GM10847 (cell line): Measurements from ENCODE around the gene LMX1B.

Experiments used
- POLR2A ChIP-seq: IDR thresholded peaks from 2 replicates; pipeline ENCODE4 v1.6.1; 2011; ENCODE audit not compliant: insufficient read length; ENCODE audit errors: extremely low read depth

LMX1B gene

DNA sequence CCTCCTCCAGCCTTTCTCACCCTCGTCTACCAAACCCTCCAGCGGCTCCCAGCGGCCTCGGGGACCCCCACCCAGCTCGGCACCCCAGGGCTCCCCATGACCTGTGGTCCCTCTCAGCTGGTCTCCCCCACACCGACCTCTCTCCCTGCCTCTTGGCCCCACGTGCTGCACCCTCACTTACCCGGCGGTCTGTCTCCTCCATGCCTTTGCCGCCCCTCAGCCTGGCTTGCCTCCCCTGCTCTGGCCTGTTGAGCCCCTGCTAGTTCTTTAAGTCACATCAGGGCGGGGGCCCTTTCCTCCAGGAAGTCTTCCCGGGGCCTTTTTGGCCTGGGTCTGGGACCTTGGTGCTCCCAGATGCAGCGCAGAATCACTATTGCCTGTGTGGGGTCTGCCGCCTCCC is 81.5 kb downstream of the LMX1B start:
- TF ChIP-seq POLR2A = no peak

DNA sequence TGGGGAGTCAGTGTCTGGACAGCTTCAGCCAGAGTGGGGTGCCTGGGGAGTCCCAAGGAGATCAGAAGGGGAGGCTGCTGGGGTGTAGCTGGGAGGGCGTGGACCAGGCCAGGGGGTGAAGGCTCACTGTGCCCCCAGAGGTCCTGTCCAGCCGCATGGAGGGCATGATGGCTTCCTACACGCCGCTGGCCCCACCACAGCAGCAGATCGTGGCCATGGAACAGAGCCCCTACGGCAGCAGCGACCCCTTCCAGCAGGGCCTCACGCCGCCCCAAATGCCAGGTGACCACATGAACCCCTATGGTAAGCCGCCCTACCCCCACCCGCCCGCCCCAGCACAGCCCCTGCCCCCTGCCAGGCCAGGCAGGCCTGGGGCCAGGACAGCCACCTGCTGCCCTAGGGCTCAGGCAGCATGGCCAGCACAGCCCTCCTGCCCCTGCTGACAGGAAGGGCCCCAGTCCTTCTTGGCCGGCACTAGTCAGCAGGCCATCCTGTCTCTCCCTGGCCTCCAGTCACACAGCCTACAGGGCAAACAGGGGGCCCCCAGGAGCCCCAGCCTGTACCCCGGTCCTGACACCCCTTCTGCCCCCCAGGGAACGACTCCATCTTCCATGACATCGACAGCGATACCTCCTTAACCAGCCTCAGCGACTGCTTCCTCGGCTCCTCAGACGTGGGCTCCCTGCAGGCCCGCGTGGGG is 82.1 kb downstream of the LMX1B start:
- TF ChIP-seq POLR2A = no peak

DNA sequence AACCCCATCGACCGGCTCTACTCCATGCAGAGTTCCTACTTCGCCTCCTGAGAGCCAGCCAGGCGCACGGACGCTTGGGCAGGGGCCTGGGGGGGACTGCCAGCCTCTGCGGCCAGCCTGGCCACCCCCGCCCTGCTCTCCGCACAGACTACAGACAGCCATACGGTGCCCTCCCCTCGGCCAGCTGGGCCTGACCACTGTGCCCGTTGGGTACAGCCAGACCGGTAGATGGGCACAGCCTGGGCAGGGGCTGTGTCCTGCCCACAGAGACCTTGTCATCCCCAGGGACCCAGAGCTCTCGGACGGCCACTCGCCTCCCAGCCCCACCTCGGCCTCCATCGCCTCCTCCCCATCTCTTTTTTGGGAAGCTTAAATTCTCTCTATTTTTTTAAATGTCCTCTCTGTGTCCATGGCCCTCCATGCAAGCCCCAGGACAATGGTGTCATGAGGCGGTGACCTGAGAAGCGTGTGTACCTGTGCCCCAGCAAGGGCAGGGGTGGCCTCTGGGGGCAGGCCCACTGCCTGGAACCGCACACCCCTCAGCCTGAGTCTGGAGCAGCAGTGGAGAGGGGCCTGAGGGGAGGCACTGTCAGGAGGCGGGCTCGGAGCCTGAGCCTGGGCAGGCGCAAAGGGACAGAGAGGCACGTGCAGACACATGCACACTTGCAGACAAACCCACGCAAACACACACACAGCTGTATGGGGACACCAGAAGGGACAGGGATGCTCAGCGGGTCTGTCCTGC is 82.8 kb downstream of the LMX1B start:
- TF ChIP-seq POLR2A = no peak

DNA sequence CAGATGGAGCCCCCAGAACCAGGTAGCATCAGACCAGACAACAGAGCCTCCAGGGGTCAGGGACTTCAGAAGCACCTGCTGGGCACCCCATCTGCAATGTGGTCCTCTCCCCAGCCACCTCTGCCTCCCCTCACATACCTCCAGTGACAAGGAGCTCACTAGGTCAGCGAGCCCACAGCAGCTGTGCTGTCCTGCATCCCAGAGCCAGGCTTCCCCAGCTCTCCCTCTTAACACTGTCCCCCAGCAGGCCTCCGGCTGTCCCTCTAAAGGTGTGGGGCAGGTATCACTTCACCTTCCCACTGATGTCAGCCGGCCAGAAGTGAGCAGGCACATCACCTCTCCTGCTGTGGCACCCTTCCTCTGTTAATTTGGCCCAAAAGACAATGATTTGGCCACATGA is 83.6 kb downstream of the LMX1B start:
- TF ChIP-seq POLR2A = no peak

DNA sequence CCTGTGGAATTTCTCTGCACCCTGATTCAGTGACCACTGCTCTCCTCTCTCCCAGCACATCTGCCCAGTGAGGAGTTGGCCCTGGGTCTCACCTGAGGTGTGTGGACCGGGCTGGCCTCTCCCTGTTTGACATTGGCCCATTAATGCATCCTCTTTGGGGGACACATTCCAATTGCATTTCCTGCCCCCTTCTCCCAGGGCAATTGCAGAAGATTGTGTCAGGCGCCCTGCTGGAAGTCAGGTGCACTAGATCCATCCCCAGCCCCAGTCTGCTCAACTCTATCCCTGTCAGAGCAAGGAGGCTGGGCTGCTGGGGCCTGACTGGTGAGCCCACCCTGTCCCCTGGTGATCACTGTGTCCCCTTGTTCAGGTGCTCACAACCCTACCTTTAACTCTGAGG is 84.5 kb downstream of the LMX1B start:
- TF ChIP-seq POLR2A = no peak

- TF ChIP-seq POLR2A = no peak
Measured at GRCh38 chr9:126698756-126699155, 85.0 kb downstream of the LMX1B start.

- no peak for TF ChIP-seq POLR2A
Measured at GRCh38 chr9:126699401-126699881, 85.7 kb downstream of the LMX1B start.

DNA sequence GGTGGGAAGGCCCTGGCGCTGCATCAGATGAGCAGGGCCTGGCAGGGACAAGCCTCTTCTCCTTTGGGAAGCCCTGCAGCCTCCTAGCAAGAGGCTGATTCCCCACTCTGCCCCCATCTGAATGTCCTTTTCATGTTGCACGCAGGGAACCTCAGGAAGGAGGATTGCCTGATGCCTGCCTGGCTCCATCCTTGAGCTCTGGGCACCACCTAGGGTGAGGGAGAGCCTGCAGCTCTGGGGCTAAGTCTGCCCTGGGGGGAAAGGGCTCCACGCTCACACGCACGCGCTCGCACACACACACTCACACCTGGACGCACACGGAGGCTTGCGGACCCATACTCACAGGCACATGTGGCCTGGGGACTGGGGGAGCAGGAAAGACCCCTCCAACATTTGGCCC is 86.6 kb downstream of the LMX1B start:
- TF ChIP-seq POLR2A = no peak

DNA sequence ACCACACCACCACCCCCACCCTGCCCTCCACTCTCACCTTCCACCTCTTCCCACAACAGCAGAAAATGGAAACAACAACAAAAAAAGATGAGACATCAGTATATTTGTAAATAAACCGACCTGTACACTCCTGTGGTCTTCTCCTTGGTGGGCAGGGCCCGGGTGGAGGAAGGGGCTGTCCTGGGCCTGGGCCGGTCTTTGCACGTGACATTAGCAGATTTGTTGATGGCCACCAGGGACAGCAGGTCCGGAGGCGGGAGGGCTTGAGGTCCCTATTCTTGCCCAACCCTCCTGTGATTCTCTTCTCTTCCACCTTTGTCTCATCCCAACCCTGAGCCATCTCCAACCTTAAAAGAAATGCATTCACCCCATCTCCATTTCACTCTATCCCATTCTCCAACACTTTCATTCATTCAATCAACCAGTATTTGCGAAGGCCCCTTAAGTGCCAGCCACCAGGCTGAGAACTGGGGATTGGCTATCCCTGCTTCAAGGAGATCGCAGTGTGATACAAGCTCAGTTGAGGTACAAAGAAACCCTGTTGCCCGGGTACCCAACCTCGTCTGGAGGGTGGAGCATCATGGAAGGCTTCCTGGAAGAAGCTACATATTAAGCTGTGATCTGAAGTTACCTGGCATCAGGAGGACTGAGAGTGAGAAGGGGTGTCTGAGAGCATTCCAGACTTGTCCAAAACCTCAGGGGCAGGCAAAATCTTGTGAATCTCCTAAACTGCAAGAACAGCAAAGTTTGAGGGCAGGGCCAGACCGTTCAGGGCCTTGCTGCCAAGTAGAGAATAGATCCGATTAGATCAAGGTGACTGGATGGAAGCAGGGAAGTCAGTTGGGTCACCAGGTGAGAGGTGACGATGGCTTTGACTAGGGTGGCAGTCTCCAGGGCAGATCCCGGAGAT is 87.4 kb downstream of the LMX1B start:
- TF ChIP-seq POLR2A = no peak

GRCh38 chr9:126701813-126702140 is 88.0 kb downstream of the LMX1B start:
- TF ChIP-seq POLR2A = no peak

DNA sequence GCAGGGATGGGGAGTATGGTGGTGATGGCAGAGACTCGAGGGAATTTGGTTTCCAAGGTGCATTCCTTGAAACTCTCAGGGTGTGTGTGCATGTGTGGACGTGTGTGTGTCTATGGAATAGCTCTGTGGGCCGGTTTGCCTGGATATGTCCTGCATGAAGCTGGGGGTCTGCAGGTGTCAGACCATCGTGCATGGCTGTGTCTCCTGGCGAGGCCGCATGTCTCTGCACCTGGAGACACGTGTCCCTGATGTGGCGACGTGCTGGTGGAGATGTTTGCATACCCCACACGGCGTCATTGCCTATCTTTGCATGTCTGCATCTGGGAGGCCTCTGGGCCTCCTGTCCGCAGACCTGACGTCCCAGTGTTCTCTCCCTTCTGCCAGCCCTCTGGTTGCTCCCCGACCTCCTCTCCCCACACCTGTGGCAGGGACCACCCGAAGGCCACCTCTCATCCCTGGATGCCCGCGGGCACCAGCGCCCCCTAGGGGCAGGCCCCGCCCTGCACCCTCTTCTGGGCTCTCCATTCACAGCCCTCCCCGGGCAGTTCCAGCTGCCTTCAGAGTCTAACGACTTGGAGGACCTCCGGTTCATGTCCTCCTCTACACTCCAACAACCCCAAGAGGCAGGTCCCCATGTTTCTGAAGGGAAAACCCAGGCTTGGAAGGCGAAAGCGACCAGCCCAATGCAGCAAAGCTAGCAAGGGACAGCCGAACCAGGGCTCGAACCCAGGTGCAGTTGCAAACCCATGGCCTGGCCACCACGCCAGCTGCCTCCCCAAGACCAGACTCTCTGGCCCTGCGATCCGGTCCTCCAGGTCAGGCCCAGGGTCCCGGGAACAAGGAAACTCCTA is 88.6 kb downstream of the LMX1B start:
- TF ChIP-seq POLR2A = no peak

DNA sequence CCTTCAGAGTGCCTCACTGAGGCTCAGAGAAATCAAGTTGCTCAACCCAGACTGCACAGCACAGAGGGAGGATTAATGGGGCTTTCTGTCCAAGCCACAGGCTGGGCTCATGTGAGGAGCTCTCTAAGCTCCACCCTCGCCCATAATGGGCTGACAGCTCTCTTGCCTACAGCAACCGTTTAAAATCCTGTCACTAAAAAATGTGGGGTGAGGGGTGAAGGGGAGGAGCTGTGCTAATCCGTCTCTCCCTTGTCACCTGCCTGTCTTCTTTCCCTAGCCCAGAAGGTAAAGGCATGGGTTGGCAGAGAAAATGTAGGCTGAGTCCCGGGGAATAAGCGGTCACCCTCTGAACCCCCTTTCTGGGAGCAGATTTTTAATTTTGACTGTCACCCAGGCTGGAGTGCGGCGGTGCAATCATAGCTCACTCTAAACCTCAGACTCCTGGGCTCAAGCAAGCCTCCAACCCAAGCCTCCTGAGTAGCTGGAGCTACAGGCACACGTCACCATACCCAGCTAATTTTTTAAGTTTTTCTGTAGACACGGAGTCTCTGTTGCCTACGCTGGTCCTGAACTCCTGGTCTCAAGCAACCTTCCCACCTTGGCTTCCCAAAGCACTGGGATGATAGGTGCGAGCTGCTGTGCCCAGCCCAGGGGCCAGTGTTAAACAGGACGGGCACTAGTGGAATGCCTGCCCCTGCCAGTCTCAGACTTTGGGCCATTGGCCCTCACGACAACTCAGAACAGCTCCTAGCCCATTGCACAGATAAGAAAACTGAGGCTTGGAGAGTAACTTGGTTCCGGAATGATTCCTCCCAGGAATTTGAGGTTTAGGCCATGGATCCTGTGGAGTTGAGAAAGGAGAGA is 89.5 kb downstream of the LMX1B start:
- no peak for TF ChIP-seq POLR2A

GRCh38 chr9:126703866-126704156 is 90.1 kb downstream of the LMX1B start:
- TF ChIP-seq POLR2A = no peak
